Suppressor macrophage treated with lipopolysaccharide for 1 hour (primary cell): Measurements from ENCODE around the gene RYR1.
A peak's percentile ranks its signal among the peaks of the same experiment; 100 is the strongest.

Experiments used
- DNase-seq, 3 donors: peaks; one replicate each; pipeline ENCODE4 v3.0.0-alpha.2; 2020 to 2022

The RYR1 gene

DNA sequence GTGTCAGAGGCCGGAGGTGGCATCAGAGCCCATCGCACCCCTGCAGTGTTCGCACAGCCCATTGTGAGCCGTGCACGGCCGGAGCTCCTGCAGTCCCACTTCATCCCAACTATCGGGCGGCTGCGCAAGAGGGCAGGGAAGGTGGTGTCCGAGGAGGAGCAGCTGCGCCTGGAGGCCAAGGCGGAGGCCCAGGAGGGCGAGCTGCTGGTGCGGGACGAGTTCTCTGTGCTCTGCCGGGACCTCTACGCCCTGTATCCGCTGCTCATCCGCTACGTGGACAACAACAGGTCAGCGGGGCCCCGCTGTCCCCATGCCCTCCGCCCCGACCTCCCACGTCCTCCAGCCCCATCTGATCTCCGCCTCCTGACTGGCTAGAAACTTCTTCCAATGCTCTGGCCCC, 85.7 kb downstream of the RYR1 start:
- no peak for DNase-seq

DNA sequence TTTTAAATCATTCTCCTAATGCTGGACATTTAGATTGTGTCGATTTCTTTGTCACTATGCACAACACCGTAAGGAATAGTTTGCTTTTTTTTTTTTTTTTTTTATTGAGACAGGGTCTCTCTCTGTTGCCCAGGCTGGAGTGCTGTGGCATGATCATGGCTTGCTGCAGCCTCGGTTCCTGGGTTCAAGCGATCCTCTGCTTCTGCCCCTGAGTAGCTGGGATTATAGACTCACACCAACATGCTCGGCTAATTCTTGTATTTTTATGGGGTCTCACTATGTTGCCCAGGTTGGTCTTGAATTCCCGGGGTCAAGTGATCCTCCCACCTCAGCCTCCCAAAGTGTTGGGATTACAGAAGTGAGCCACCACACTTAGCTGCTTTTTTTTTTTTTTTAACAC, 86.5 kb downstream of the RYR1 start:
- DNase-seq, result no peak

DNA sequence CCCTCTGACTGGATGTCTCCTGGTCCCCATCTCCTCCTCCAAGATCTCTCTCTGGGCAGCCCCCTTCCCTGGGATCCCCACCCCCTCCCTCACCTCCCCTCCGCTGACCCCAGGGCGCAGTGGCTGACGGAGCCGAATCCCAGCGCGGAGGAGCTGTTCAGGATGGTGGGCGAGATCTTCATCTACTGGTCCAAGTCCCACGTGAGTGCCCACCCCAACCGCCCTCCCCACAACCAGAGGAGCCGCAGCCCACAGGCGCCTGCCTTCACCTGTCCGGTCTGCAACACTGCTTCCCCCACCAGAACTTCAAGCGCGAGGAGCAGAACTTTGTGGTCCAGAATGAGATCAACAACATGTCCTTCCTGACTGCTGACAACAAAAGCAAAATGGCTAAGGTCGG, 89.4 kb downstream of the RYR1 start:
- DNase-seq, result no peak

DNA sequence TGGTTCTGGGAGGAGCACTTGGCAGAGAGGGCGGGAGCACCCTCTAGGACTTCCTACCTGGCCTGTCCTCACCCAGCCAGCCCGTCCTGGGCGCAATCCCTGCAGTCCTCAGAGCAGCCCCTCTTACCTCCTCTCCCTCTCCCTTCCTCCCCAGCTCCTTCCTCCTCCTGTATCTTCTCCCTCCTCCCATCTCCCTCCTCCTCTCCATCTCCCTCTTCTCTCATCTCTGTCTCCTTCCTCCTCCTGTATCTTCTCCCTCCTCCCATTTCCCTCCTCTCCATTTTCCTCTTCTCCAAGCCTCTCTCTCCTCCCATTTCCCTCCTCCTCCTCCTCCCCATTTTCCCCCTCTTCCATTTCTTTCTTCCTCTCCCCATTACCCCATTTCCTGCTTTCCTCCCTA, 89.8 kb downstream of the RYR1 start:
- no peak for DNase-seq

DNA sequence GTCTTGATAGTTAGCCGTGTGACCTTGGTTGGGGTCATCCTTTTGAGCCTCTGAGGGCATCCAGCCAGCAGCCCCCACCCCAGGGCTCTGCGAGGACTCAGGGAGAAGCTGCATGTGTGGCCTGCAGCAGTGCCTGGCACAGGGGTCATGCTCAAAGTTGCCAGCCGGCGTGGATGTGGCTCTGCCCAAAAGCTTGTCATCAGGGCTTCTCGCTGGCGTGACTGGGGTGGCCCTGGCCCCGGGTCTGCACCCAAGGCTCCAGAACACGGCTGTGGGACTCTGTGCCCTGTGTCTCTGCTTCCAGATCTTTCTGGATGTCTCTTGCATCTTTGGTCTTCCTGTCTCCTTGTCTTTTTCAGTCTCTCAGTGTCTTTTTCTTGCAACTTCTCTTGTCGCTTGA, 90.9 kb downstream of the RYR1 start:
- DNase-seq, result no peak

DNA sequence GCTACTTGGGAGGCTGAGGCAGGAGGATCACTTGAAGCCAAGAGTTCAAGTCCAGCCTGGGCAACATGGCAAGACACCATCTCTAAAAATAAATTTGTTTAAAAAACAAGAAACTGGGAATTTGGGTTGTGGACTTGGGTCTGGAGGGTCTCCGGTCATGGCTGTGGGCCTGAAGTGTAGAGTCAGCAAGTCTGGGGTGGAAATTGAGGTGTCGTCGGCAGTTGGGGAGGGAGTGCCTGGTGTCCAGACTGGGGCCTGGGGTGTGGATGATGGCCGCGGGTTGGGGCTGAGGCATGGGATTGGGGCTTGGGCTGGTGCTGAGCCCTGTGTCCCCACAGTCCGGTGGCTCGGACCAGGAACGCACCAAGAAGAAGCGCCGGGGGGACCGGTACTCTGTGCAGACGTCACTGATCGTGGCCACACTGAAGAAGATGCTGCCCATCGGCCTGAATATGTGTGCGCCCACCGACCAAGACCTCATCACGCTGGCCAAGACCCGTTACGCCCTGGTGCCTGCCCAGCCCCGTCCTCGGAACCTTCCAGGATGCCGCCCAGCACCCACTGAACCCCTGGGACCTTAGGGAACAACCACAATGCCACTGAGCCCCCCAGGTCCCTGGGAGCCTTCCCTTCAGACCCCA, 91.6 kb downstream of the RYR1 start:
- no peak for DNase-seq

DNA sequence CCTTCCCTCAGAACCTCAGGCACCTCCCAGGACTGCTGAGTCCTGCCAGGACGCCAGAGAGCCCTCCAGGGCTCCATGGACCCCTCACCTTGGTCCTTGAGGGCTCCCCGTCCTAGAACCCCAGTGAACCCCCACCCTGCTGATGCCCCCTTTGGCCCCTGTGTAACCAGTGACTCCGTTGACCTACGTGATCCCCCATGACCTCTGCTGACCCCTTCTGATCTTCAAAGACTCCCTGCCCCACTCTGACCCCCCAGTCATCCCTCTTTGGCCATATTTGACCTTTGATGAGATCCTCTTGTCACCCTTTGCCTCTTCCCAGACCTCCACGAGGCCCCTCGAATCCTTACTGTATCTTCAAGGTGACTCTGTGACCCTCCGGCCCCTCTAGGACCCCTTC, 92.9 kb downstream of the RYR1 start:
- no peak for DNase-seq

DNA sequence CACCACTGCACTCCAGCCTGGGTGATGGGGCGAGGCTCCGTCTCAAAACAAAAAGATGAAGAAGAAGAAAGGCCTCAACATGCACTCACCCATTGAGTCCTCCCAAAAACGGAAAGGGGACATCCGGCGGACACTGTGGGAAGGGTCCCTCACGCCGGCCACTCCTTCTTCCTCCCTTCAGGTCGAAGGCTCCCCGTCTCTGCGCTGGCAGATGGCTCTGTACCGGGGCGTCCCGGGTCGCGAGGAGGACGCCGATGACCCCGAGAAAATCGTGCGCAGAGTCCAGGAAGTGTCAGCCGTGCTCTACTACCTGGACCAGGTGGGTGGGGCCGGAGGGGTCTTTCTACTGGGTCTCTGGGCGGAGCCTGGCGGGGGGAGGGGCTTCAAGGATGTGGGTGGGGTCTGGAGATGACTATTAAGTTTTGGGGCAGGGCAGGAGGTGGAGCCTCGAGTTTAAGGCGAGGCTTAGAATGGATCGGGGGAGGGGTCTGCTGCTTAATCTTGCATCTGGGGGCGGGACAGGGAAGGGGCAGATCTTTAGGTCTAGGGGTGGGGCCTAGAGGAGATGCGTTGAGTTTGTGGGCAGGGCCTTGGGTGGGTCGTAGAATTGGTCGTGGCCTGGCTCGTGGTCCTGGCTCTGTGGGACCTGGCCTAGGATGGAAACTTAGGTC, 94.1 kb downstream of the RYR1 start:
- DNase-seq, result no peak

DNA sequence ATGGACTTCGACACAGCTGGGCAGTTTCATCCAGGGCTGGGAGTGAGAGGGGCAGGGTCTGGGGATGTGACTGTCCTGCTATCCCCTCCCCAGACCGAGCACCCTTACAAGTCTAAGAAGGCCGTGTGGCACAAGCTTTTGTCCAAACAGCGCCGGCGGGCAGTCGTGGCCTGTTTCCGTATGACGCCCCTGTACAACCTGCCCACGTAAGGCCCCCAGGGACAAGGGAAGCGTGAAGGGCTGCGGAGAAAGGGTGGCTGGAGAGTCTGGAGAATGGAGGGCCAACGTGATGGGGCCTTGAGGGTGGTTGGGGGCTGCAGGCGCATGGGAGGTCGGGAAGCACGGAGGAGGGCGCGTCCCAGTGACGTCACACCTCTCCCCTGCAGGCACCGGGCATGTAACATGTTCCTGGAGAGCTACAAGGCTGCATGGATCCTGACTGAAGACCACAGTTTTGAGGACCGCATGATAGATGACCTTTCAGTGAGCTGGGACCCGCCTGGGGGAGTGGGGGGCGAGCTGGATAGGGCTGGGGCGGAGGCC, 94.8 kb downstream of the RYR1 start:
- no peak for DNase-seq

DNA sequence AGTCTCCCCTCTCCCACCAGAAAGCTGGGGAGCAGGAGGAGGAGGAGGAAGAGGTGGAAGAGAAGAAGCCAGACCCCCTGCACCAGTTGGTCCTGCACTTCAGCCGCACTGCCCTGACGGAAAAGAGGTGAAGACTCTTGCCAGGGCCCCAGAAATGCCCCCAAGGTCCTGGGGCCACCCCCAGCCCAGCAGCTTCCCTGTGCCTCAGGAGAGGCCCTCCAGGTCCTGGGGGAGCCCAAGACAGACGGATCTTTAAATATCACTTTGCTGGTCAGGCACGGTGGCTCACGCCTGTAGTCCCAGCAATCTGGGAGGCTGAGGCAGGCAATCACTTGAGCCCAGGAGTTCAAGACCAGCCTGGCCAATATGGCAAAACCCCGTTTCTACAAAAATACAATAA, 95.4 kb downstream of the RYR1 start:
- DNase-seq, result no peak

DNA sequence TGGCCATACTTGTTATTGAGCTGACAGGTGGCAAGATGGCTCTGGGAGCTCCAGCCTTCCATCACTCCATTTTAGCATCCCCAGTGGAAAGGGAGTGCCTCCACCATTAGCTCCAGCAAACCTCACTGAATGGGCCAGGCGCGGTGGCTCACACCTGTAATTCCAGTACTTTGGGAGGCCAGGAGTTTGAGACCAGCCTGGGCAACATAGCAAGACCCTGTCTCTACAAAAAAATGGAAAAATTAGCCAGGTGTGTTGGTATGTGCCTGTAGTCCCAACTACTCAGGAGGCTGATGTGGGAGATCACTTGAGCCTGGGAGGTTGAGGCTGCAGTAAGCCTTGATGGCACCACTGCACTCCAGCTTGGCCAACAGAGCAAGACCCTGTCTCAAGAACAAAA, 98.0 kb downstream of the RYR1 start:
- DNase-seq, result no peak

DNA sequence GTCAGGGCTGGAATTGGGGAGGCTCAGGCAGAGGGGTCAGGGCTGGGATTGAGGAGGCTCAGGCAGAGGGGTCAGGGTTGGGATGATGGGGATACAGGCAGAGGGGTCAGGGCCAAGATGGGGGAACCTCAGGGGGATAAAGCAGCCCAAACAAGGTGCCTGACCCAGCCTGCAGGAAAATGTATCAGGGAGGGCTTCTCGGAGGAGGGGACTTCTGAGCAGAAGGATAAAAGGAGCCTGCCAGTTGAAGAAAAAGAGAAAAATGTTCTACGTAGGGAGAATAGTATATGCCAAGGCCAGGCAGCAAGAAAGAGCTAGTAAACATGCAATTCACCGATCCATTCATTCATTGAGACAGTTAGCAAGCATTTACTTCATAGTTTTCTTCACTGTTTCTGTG, 99.4 kb downstream of the RYR1 start:
- DNase-seq, result no peak

DNA sequence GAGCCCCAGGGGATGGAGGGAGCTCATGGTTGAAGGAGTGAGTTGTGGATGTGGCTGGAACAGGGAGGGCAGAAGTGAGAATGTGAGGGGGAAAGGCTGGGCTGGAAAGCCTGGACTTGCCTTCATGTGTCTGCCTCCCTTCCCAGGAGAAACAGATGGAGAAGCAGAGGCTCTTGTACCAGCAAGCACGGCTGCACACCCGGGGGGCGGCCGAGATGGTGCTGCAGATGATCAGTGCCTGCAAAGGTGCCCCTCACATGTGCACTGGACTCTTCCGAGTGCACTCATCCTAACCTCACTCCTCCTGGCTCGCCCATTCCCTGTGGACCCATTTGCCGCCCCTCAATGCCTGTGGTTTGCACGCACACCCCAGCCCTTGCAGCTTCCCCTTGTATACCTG, 101.1 kb downstream of the RYR1 start:
- no peak for DNase-seq

DNA sequence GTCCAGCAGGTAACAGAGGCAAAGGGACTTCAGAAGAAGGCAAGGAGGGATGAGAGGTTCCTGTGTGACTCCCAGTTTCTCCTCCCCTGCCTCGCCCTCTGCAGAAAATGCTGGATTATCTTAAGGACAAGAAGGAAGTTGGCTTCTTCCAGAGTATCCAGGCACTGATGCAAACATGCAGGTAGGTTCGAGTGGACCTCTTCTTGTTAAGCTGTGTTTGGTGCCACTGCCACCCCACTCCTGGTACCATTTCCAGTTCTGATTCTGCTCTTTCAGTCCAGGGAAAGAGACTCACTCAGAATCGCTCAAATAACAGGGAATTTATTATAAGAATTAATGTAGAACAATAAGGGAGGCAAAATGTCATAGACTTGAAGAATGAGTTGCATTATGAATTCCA, 101.7 kb downstream of the RYR1 start:
- no peak for DNase-seq

DNA sequence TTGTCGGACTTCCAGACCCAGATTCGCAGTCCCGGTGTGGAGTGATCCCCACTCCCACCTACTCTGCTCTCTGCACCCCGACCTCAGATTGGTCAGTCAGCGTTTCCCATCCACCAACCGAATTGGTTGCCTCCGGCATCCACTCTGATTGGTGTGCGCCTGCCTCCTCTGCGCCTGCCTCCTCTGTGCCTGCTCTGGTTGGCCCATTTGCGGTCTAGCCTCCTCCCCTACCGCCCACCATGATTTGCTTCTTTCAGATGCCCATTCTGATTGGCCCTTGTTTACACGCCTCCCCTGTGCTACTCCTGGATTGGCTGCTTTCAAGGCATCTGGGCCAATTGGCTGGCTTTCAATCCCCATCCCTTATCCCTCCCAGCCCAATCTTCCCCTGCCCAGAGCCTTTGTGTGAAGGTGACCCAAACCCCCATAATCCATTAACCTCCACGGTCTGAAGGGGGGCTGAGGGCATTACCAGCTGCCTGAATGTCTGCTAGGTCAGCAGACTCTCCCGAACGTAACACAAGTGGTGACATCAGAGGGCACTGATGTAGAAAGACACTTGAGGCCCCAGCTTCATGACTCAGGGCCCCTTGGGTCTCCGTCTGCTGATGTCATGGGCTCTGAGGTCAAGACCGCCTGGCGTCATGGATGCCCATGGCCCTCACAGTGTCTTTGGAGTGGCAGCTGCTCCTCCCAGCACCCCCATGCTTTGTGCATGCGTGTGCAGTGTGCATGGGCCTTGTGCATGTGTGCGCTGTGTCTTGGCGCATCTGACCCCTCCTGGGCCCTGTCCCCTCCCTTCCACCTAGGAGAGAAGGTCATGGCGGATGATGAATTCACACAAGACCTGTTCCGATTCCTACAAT, 103.8 kb downstream of the RYR1 start:
- DNase-seq, result no peak

DNA sequence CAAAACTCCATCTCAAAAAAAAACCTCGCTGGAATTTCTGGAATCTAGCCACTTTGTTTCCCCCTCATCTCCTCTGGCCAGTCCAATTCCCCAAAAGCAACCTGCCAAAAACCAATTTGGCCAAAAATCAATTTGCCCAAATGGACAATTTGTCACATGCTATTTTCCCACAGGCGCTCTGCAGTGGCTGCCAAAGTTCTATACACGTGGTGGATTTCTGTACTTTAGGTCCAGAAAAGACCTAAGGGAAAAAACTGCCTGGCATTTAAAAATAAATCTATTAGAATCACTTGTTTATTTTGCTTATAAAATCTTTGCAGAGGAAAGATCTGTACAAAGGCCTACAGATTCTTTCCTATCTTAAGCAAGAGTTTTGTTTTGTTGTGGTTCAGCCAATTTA, 104.9 kb downstream of the RYR1 start:
- no peak for DNase-seq

DNA sequence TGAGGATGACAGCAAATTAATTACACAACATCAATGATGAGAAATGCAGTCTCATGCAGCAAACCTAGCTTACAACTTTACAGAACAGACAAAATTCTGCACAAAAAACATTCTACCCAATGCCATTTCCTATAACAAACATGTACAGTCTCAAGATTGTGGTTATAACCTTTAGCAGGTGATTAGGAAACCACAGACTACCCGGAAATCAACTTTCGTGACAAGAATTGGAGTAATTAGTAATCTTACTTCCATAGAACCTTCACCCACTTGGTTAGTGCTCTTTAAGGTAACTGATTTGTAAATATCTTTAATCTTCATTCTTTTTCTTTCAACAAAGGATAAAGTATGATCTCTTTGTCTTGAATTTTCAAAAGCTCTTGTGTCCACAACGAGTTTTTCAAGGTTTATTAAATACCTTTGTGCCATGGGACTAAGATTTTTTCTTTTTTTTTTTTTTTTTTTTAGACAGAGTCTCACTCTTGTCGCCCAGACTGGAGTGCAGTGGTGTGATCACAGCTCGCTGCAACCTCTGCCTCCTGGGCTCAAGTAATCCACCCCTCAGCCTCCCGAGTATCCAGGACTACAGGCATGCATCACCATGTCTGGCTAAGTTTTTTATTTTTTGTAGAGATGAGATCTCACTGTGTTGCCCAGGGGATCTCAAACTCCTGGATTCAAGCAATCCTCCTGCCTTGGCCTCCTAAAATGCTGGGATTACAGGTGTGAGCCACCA, 105.5 kb downstream of the RYR1 start:
- no peak for DNase-seq

DNA sequence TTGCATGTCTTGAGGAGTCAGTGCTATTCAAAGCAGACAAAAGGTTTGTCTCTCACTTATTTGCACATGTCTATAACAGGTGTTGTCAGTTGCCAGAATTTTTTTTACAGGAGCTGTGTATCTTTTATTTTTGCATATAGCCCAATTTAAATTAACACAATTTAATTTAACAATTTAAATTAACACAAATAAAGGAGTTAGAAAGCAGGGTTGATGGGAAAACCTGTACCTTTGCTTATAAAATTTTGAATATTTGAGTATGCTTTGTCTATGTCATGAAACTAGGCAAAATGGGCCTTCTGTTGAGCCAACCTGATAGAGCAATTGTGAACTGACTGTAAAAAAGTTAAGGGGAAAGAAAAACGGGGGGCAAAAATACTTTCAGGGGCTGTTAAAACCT, 106.3 kb downstream of the RYR1 start:
- DNase-seq, result no peak

DNA sequence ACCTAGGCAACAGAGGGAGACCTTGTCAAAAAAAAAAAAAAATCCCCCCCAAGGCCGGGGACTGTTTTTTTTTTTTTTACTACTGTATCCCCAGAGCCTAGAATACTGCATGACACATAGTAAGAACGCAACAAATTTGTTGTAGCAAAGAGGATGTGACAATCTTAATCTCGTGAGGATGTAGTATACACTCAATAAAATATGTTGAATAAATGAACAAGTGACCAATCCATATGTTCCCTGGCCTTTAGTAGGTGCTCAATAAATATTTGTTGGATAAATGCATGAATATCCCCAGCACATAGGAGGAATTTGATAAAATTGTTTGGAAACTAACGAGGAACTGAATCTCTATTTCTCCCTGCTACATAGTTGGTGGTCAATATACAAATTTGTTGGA, 108.5 kb downstream of the RYR1 start:
- DNase-seq, result no peak

DNA sequence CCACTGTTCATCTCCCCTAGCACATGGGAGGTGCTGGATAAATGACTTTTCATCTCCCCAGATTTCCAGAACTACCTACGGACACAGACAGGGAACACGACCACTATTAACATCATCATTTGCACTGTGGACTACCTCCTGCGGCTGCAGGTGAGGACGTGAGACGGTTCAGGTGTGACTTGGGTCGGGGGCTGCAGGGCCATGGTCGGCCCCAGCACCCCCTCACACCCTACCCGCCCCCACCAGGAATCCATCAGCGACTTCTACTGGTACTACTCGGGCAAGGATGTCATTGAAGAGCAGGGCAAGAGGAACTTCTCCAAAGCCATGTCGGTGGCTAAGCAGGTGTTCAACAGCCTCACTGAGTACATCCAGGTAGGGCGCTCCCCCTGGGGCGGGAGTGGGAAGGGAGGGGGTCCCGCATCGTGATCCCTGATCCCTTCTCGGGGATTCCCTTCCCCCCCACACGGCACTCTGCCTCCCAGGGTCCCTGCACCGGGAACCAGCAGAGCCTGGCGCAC, 109.9 kb downstream of the RYR1 start:
- DNase-seq, result no peak

DNA sequence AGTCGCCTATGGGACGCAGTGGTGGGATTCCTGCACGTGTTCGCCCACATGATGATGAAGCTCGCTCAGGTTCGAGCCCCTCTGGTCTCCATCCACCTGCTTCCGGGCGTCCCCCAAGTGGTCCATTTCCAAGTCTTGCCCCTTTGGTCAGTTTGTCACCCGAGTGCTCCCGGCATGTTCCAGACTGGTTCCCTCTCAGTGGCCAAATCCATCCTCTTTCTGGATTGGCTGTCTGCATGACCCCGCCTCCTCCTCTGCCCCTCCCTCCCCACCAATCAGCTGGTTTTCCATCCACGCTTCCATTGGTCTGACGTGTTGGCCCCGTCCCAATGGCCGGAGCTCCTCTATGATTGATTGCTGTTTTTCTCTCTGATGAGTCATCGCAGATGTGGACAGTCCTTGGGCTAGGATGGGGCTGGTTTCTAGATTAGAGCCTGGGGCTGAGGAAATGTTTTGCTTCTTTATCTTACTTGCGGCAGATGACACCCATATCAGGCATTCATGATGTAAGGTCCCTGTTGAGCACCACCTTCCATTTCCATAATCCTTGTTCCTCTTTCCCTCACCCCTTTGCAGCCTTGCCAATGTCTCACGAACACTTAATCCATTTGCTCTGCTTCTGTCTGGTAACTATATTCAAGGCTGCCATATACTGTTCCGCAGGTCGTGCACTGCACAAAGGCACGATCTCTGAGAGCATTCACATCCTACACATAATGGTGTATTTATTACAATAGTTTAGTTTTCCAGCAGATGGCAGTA, 110.5 kb downstream of the RYR1 start:
- DNase-seq, result peak; percentile 80 to 86 (median 84)
